Loucy (cell line): ENCODE results near the gene MRPS12.

Source experiments
- CTCF ChIP-seq: fragments of 200-600 bp; sonication (generic); conservative IDR thresholded peaks from 2 replicates; pipeline ENCODE4 v1.5.1; 2014; ENCODE audit warnings: mild to moderate bottlenecking, antibody characterized with exemption, low read length
- EZH2phosphoT487 ChIP-seq: fragments of 200-600 bp; IDR thresholded peaks from 2 replicates; pipeline ENCODE4 v1.6.1; 2018; ENCODE audit warnings: antibody characterized with exemption, mild to moderate bottlenecking, moderate library complexity, borderline replicate concordance

GRCh38 chr19:38915329-38916321 lies 15.1 kb upstream of the MRPS12 start:
- TF ChIP-seq CTCF (no peak), EZH2phosphoT487 (no peak)
